Neural cell (in vitro differentiated cells): ENCODE data around the gene FAM76A. TPM values are rescaled to one million over a fixed set of nuclear protein-coding genes. Genes with fewer than 3 reads are reported as not detected.

ENCODE experiments used
- H2AFZ ChIP-seq: fragments of 200-600, 300-800 bp; sonication (generic), shearing (Covaris generic); 2 replicates; pipeline ENCODE4 v1.6.0; 2014; ENCODE audit warnings: low read depth, mild to moderate bottlenecking, antibody characterized with exemption, low read length, moderate library complexity
- H3F3A ChIP-seq: fragments of 200-600 bp; shearing (Covaris generic); 2 replicates; pipeline ENCODE4 v1.6.1; 2016; ENCODE audit warnings: mild to moderate bottlenecking, moderate library complexity, mixed read lengths, antibody characterized with exemption, low read length; ENCODE audit not compliant: insufficient read depth, poor library complexity, severe bottlenecking
- H3K27ac ChIP-seq: fragments of 200-600, 300-800 bp; sonication (generic), shearing (Covaris generic); 2 replicates; pipeline ENCODE4 v1.5.1; 2014; ENCODE audit warnings: mild to moderate bottlenecking, low read length, moderate library complexity
- H3K27me3 ChIP-seq: fragments of 300-800, 200-600 bp; sonication (generic), shearing (Covaris generic); 2 replicates; pipeline ENCODE4 v1.6.0; 2014; ENCODE audit warnings: mild to moderate bottlenecking, low read depth, low read length, moderate library complexity; ENCODE audit not compliant: insufficient read depth
- H3K36me3 ChIP-seq: fragments of 300-800, 200-600 bp; sonication (generic), shearing (Covaris generic); 2 replicates; pipeline ENCODE4 v1.5.1; 2014; ENCODE audit warnings: mild to moderate bottlenecking, antibody characterized with exemption, low read length, moderate library complexity; ENCODE audit not compliant: insufficient read depth
- H3K4me2 ChIP-seq: fragments of 300-800, 200-600 bp; sonication (generic), shearing (Covaris generic); 2 replicates; pipeline ENCODE4 v1.6.0; 2014; ENCODE audit warnings: mild to moderate bottlenecking, low read length
- H3K4me3 ChIP-seq: fragments of 300-800, 200-600 bp; sonication (generic), shearing (Covaris generic); 2 replicates; pipeline ENCODE4 v1.5.1; 2014; ENCODE audit warnings: mild to moderate bottlenecking, low read length, moderate library complexity
- H3K79me2 ChIP-seq: fragments of 200-600 bp; shearing (Covaris generic); replicated peaks from 2 replicates; pipeline ENCODE4 v1.6.0; 2014; ENCODE audit warnings: mild to moderate bottlenecking, low read length, moderate library complexity; ENCODE audit not compliant: insufficient read depth
- H3K9ac ChIP-seq: fragments of 300-800, 200-600 bp; sonication (generic), shearing (Covaris generic); 2 replicates; pipeline ENCODE4 v1.6.1; 2016; ENCODE audit warnings: mild to moderate bottlenecking, low read length, mixed read lengths
- H3K9me2 ChIP-seq: fragments of 200-600 bp; shearing (Covaris generic); 2 replicates; pipeline ENCODE4 v1.6.1; 2016; ENCODE audit warnings: mild to moderate bottlenecking, low read length, mixed read lengths; ENCODE audit not compliant: insufficient read depth
- H3K9me3 ChIP-seq: fragments of 200-600, 300-800 bp; sonication (generic), shearing (Covaris generic); 2 replicates; pipeline ENCODE4 v1.6.1; 2016; ENCODE audit warnings: mild to moderate bottlenecking, mixed run types, low read length, moderate library complexity, mixed read lengths
- H4K20me1 ChIP-seq: fragments of 200-600 bp; shearing (Covaris generic); 2 replicates; pipeline ENCODE4 v1.6.1; 2016; ENCODE audit warnings: mild to moderate bottlenecking, mixed run types; ENCODE audit not compliant: insufficient read depth
- EP300 ChIP-seq: fragments of 450-650 bp; conservative IDR thresholded peaks from 2 replicates; pipeline ENCODE4 v1.6.1; 2014; ENCODE audit warnings: antibody characterized with exemption, mild to moderate bottlenecking, moderate library complexity; ENCODE audit not compliant: poor library complexity, severe bottlenecking
- EZH2 ChIP-seq: fragments of 200-600, 300-800 bp; shearing (Covaris generic), sonication (generic); IDR thresholded peaks from 2 replicates; pipeline ENCODE4 v1.6.1; 2014; ENCODE audit warnings: antibody characterized with exemption, low read length, borderline replicate concordance, mild to moderate bottlenecking; ENCODE audit not compliant: insufficient read depth, poor library complexity, severe bottlenecking
- MXI1 ChIP-seq: fragments of 450-650 bp; conservative IDR thresholded peaks from 2 replicates; pipeline ENCODE4 v1.6.1; 2014; ENCODE audit warnings: antibody characterized with exemption, mild to moderate bottlenecking; ENCODE audit not compliant: poor library complexity, severe bottlenecking
- POLR2AphosphoS5 ChIP-seq: IDR thresholded peaks from 2 replicates; pipeline ENCODE4 v1.6.1; 2012
- RAD21 ChIP-seq: fragments of 450-650 bp; conservative IDR thresholded peaks from 2 replicates; pipeline ENCODE4 v1.6.1; 2014; ENCODE audit warnings: antibody characterized with exemption, mild to moderate bottlenecking, moderate library complexity
- SMC3 ChIP-seq: fragments of 450-650 bp; conservative IDR thresholded peaks from 2 replicates; pipeline ENCODE4 v1.6.1; 2014; ENCODE audit warnings: antibody characterized with exemption, mild to moderate bottlenecking, moderate library complexity; ENCODE audit not compliant: poor library complexity
- TAF1 ChIP-seq: IDR thresholded peaks from 2 replicates; pipeline ENCODE4 v1.6.1; 2012; ENCODE audit warnings: low read depth
- polyA plus RNA-seq: library from polyadenylated mRNA; depleted of rRNA; stranded (reverse); fragments of >200 nt; gene quantifications from 2 replicates; pipeline ENCODE4 v1.2.3, GENCODE V29; 2014
- TF ChIP-seq, protein P1 (sequence below): fragments of 450-650 bp; IDR thresholded peaks from 2 replicates; pipeline ENCODE4 v1.5.1; 2014; ENCODE audit warnings: antibody characterized with exemption, mild to moderate bottlenecking, moderate library complexity; ENCODE audit not compliant: poor library complexity, severe bottlenecking
- TF ChIP-seq, protein P2 (sequence below): IDR thresholded peaks from 2 replicates; pipeline ENCODE4 v1.6.1; 2012; ENCODE audit warnings: borderline replicate concordance

Gene FAM76A
- polyA plus RNA-seq, 1 donor from 2014 or later = 14.5 TPM

DNA sequence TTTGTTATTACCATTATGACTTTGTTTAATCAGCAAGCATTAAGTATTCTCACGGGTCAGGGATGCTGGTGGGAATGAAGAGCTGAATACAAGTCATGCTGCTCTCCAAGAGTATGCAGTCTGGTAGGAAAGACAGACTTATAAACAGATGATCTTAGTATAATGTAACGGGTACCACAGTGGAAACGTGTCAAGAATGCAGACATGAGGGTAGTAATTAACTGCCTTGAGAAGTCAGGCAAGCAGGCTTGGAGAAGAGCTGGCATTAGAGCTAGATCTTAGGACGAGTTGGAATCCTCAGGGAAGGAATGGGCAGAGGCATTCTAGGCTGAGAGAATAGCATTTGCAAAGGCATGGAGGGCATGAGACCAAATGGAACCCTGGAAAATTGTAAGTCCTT is 19.7 kb downstream of the FAM76A start:
- Histone ChIP-seq H3K36me3 (peaks cover 4% of the 10 kb centered on the region), H3K27ac (no peak overlapping the region), H3K9me2 (no peaks in the 10 kb centered on the region), H3K79me2 (no peaks in the 10 kb centered on the region), H3K4me3 (no peak overlapping the region), H4K20me1 (no peaks in the 10 kb centered on the region), H3K9ac (no peak overlapping the region), H3K4me2 (no peak overlapping the region), H3F3A (no peaks in the 10 kb centered on the region), H3K9me3 (no peaks in the 10 kb centered on the region), H3K27me3 (no peaks in the 10 kb centered on the region), H2AFZ (no peak overlapping the region)
- TF ChIP-seq, protein P1, sequence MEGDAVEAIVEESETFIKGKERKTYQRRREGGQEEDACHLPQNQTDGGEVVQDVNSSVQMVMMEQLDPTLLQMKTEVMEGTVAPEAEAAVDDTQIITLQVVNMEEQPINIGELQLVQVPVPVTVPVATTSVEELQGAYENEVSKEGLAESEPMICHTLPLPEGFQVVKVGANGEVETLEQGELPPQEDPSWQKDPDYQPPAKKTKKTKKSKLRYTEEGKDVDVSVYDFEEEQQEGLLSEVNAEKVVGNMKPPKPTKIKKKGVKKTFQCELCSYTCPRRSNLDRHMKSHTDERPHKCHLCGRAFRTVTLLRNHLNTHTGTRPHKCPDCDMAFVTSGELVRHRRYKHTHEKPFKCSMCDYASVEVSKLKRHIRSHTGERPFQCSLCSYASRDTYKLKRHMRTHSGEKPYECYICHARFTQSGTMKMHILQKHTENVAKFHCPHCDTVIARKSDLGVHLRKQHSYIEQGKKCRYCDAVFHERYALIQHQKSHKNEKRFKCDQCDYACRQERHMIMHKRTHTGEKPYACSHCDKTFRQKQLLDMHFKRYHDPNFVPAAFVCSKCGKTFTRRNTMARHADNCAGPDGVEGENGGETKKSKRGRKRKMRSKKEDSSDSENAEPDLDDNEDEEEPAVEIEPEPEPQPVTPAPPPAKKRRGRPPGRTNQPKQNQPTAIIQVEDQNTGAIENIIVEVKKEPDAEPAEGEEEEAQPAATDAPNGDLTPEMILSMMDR = no peak
- TF ChIP-seq SMC3 (no peak), POLR2AphosphoS5 (no peak), EP300 (no peak), RAD21 (no peak), MXI1 (no peak), TAF1 (no peak), EZH2 (no peak)
- TF ChIP-seq, protein P2, sequence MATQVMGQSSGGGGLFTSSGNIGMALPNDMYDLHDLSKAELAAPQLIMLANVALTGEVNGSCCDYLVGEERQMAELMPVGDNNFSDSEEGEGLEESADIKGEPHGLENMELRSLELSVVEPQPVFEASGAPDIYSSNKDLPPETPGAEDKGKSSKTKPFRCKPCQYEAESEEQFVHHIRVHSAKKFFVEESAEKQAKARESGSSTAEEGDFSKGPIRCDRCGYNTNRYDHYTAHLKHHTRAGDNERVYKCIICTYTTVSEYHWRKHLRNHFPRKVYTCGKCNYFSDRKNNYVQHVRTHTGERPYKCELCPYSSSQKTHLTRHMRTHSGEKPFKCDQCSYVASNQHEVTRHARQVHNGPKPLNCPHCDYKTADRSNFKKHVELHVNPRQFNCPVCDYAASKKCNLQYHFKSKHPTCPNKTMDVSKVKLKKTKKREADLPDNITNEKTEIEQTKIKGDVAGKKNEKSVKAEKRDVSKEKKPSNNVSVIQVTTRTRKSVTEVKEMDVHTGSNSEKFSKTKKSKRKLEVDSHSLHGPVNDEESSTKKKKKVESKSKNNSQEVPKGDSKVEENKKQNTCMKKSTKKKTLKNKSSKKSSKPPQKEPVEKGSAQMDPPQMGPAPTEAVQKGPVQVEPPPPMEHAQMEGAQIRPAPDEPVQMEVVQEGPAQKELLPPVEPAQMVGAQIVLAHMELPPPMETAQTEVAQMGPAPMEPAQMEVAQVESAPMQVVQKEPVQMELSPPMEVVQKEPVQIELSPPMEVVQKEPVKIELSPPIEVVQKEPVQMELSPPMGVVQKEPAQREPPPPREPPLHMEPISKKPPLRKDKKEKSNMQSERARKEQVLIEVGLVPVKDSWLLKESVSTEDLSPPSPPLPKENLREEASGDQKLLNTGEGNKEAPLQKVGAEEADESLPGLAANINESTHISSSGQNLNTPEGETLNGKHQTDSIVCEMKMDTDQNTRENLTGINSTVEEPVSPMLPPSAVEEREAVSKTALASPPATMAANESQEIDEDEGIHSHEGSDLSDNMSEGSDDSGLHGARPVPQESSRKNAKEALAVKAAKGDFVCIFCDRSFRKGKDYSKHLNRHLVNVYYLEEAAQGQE = no peak

DNA sequence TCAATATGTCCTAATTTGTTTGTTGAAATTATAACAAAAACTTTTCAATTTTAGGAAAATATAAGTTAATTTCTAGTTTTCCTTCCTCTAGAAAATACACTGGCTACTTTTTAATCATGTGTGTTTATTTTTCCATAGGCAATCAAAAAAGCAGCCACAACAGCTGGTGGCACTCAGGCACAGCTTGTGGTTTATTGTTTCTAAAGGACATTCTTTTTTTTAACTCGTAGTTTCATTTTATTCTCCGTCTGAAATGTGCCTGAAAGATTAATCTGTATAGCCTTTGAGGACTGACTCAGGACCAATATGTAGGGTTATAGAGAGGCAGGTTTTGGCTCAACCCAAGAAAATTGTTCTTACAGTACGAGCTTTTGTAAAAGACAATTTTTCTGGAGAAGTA is 26.6 kb downstream of the FAM76A start:
- Histone ChIP-seq H3F3A (no peaks in the 10 kb centered on the region), H3K4me2 (no peak overlapping the region), H3K4me3 (no peak overlapping the region), H3K27me3 (no peaks in the 10 kb centered on the region), H3K27ac (no peak overlapping the region), H3K9me2 (no peaks in the 10 kb centered on the region), H3K9me3 (no peaks in the 10 kb centered on the region), H3K36me3 (no peaks in the 10 kb centered on the region), H4K20me1 (no peaks in the 10 kb centered on the region), H2AFZ (no peak overlapping the region), H3K9ac (no peak overlapping the region), H3K79me2 (no peaks in the 10 kb centered on the region)
- TF ChIP-seq POLR2AphosphoS5 (no peak), TAF1 (no peak), EP300 (no peak), RAD21 (no peak), EZH2 (no peak), SMC3 (no peak), MXI1 (no peak)
- TF ChIP-seq, protein P2 = no peak
- TF ChIP-seq, protein P1 = no peak
